NCI-H2227 (cell line): ENCODE measurements around the gene PDCD1LG2.

Source experiments
- DNase-seq: peaks from one replicate; lab custom pipeline; 2025; ENCODE audit not compliant: unreplicated experiment; lab: John Stamatoyannopoulos, UW

The PDCD1LG2 gene

GRCh38 chr9:5529683-5530221 is 19.4 kb downstream of the PDCD1LG2 start:
- DNase-seq: no peak

GRCh38 chr9:5531101-5531882 is 21.0 kb downstream of the PDCD1LG2 start:
- no peak for DNase-seq

- DNase-seq: no peak
Observed at GRCh38 chr9:5532306-5532705, 22.0 kb downstream of the PDCD1LG2 start.

GRCh38 chr9:5532790-5533189 is 22.5 kb downstream of the PDCD1LG2 start:
- DNase-seq: no peak

- DNase-seq: no peak
Observed at GRCh38 chr9:5536684-5537083, 26.4 kb downstream of the PDCD1LG2 start.

GRCh38 chr9:5543875-5544702 is 33.8 kb downstream of the PDCD1LG2 start:
- DNase-seq: no peak

GRCh38 chr9:5549658-5550650 is 39.6 kb downstream of the PDCD1LG2 start:
- no peak for DNase-seq

GRCh38 chr9:5551368-5552150 is 41.2 kb downstream of the PDCD1LG2 start:
- no peak for DNase-seq

GRCh38 chr9:5552301-5552700 is 42.0 kb downstream of the PDCD1LG2 start:
- DNase-seq: no peak

- no peak for DNase-seq
Observed at GRCh38 chr9:5553211-5553610, 42.9 kb downstream of the PDCD1LG2 start.

GRCh38 chr9:5554254-5554653 is 43.9 kb downstream of the PDCD1LG2 start:
- DNase-seq: no peak

- no peak for DNase-seq
Observed at GRCh38 chr9:5556101-5556705, 45.9 kb downstream of the PDCD1LG2 start.

- DNase-seq: no peak
Observed at GRCh38 chr9:5557606-5558587, 47.6 kb downstream of the PDCD1LG2 start.

- DNase-seq: no peak
Observed at GRCh38 chr9:5559659-5560058, 49.3 kb downstream of the PDCD1LG2 start.

GRCh38 chr9:5560443-5561100 is 50.2 kb downstream of the PDCD1LG2 start:
- DNase-seq: no peak

- no peak for DNase-seq
Observed at GRCh38 chr9:5561828-5562488, 51.6 kb downstream of the PDCD1LG2 start.

- no peak for DNase-seq
Observed at GRCh38 chr9:5562806-5563416, 52.6 kb downstream of the PDCD1LG2 start.
